HUDEP-2 (cell line): Measurements from ENCODE around the gene TENM4.
A peak's percentile ranks its signal among the peaks of the same experiment; 100 is the strongest.

Source experiments
- DNase-seq, 76 experiments: peaks; one replicate each; lab custom pipeline; 2025; ENCODE audit not compliant: unreplicated experiment in 76 of 76; lab: John Stamatoyannopoulos, UW

The TENM4 gene

DNA sequence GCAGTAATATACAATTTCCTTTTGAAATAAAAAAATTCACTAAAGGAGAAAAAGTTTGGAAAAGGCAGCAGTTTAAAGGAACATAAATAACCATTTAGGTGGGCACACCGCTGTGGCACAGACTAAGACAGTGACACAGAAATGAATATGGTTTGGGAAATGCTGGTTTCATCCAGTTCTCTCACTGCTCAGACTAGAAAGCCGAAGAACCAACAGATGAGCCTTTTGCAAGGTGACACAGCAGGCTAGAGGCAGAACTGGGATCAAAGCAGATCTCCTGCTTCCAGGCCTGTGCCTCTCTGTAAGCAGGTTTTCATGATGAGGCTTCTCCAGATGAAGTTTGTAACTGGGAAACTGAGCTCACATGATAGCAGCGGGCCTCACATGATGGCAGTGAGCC is 486.1 kb downstream of the TENM4 start:
- DNase-seq, result no peak

DNA sequence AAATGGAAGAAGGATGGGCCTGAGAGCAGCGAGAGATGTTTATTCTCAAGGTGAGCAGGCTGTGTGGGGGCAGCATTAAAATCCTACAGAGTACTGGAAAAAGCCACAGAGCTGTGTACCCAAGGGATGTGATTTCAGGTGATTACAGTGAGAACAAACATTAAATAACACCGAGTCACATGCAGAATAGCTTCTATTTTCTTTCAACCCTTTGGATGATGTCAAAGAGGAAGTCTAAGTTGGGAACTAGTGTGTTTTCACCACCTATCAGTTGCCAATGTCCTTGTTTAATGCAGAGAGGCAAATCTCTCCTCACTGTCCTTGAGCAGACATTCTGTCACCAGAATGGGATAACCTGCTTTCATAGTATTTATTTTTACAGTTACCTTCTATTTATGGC is 486.6 kb downstream of the TENM4 start:
- no peak for DNase-seq

DNA sequence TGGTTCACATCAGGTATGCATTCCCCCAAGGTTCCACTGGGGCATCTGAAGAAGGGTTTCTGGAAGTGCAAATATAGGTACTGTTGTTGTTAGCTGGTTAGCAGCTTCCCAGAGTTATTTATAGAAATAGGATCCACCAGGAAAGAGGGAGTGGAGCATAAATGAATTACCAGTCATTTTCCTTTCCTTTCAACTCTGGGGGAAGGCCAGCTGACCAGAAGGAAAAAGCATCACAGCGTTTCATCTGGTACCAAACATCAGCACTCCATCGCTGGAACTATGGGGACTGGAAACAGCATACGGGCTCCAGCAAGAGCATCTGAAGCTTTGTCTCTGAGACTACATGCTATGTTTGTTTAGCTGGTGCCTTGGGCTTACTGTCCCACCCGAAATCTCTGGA is 487.9 kb downstream of the TENM4 start:
- no peak for DNase-seq

DNA sequence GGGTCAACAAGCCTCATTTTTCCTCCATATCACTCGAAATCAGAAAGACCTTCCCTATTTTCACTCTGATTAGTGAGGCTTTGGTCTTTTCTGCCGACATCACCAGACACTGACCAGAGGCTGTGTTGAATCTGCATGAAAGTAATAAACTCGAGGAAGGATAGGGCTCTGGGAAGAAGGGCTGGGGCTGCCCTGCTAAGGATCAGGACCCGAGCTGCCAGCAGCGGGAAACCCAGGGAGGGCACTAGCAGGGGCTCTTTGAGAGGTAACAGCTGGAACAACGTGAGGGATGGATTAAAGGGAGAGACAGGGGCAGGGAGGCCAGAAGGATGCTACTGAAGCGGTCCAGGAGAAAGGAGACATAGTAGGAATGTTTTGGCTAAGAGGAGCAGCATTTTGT is 488.7 kb downstream of the TENM4 start:
- DNase-seq, result no peak

DNA sequence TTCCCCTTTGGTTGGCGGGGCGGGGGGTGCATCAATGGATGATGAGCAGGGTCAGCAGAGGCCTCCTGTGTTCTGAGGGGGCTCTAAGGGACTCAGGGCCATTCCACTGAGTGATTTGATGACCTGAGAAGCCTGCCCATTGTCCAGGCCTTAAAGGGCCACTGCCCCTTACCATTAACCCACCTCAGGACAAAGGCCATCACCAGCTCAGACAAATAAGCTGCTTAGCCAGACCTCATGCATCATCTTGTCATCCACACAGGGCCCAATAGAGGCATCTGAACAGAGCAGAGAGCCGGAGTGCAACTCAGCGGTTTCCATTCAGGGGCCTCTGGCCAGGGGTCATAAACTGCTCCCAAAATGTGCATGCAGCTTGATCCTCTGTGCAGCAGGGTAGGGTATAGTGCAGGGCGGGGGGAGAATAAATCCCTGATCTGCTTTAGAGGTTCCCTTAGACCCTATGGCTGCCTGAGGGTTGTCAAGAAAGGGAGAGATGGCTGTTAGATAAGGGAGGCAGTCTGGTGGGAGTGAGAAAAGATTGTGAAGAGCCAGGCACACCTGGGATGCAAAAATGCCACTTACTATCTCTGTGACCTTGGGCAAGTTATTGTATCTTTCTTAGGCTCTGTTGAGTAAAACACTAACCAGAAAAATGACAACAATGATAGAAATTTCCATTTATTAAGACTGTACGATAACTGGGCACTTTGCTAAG is 490.7 kb downstream of the TENM4 start:
- DNase-seq, result no peak

DNA sequence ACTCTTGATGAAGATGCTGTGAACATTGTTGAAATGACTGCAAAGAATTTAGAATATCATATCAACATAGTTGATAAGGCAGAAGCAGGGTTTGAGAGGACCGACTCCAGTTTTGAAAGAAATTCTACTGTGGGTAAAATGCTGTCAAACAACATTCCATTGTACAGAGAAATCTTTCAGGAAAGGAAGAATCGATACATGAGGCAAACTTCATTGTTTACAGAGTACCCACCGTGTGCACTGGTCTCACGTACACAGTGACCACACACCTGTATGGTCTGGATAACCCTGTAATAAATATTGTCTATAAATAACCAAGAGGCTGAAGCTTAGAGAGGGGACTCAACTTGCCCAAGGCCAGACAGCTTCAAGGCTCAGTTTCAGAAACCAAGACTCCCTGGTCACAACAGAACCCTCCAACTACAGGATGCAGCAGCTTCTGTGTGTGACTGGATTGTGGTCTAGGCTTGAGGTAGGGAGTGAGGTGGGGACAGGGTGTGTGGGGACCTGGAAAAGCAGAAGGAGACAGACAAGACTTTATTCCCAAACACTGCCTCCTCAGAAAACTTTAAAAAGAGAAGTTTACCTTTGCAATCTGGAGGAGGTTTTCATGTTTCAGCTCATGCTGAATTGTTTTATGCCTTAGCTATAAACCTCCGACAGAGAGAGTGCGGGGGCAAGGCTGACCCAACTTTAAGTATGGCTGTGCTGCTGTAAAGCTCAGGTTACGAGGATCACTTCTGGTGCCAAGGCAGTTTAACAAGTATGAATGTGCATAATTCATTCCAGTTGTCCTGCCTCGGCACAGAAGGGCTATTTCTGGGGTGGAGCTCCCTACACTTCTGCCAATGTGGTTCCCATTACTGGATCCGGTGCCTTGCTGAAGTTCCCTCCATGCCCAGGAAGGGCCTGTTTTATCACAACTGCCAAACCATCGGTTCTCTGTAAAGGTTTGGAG is 493.6 kb downstream of the TENM4 start:
- DNase-seq, result no peak

DNA sequence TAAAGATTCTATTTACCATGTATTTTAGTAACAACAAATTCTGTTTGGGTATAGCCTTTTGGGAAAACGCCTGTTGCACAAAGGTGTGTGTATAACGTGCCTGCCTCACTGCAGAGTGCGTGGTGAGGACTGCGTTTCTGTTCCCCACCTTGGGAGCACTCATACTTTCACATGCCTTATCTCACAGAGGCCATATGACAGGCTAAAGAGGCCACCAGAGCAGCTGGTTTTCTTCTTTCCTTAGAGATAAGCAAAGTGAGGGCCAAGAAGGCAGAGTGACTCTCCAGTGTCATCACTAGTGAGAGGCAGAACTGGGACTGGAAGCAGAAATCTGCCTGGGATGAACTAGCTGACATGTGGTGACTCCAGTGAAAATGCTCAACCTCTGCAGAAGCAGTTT is 497.0 kb downstream of the TENM4 start:
- peak in 38 of 76 experiments; percentile 2 to 65 (median 20) for DNase-seq

DNA sequence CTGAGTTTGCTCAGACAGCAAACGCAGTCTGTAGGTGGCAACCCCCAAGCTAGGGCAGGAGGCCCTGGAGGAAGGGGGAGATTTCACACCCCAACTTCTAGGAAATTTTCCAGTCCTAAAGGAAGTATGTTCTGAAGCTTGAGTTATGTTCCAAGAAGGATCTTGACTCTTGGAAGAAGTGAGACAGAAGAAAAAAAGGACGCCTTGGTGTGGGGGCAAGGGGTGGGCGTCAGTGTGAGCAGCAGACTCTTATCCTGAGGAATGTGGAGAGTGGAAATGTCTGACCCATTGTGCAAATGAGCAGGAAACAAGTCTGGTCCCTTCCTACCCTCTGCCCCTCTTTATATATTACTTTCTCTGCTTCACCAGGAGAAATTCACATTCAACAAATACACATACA is 497.7 kb downstream of the TENM4 start:
- no peak for DNase-seq

DNA sequence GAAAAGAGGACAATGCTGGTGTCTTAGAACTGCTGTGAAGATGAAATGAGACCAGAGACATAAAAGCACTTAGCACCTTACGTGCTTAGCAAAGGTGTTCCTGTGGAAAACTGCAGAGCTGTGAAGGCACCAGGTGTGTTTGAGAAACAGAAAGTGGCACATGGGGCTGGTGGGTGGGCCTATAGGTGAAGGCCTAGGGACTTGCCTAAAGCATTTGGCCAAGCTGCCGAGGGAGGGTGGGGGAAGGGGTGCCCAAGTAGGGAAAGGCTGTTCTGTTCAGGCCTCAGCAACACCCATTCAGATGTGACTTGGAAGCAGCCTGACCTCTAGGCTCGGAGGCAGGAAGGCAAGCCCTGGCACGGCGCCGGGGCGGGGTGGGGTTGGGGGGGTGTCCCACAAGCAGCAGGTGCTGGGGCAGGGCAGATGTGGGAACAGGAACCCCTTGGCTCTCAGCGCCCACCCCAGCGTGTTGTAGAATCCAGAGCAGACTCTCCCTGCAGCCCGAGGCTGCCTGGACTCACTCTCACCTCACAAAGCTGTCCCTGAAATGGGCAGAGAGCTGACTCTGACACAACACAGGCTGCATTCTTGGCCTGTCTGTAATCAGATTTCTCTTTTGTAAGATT is 499.5 kb downstream of the TENM4 start:
- DNase-seq, result no peak

DNA sequence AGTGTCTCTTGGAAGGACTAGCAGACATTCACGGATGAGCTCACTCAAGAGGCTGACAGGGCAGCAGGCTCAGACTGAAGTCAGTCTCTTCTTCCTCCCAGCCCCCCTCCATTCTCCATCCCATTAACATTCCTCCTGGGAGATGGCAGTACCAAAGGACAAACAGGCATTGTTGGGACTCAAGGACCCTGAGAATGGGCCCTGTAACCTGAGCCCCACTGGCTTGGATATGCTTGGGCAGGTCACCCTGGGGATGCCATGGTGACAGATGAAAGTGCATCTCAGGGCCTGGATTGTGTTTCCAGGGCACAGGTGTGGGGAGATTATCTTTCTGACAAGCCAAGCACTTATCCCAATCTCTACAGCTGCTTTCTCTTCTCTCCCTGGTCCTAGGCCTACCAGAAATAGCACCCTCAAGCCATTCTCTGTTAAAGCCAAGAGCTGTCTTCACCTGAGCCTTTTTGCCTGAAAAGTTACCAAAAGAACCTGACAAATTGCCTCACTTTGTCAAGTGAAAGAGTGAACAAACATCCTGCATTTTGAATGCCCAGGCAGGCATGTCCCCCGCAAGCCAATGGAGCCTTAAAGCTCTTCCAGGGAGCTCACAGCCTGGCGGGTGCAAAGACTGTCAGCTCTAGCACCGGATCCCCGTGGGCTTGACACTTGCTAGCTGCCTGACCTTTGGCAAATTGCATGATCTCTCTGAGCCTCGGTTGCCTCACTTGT is 500.2 kb downstream of the TENM4 start:
- DNase-seq, result no peak

DNA sequence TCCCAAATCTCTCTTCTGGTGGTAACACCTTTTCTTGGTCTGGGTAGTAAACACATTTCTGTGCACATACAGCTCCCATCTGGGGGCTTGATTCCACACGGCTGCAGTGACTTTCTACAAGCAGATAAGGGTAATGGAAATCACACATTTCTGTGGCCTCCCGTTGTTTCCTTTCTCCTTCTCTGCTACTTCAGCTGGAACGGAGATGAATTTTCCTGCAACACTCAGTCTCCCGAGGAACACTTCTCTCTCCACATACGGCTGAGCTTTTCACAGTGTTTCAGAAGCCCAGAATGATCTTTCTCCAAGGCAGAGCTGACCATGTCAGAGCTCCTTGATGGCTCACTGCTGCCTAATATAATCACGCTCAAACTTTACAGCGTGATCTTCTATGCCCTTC is 501.9 kb downstream of the TENM4 start:
- no peak for DNase-seq

DNA sequence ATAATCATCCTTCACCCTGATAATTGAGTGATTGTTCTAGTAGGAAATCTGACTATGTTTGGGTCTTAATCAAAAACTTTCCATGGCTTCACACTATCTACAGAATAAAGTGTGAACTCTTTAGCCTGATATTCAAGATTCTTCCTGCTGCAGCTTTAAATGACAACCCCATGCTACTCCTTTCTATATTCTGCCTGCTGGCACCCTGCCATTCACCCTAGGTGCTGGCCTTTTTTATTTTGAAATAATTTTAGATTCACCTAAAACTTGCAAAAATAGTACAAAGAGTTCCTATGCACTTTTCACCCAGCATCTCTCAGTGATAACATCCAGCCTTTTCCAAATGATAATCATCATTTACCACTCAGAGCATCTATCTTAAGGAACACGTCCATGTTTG is 502.8 kb downstream of the TENM4 start:
- no peak for DNase-seq

DNA sequence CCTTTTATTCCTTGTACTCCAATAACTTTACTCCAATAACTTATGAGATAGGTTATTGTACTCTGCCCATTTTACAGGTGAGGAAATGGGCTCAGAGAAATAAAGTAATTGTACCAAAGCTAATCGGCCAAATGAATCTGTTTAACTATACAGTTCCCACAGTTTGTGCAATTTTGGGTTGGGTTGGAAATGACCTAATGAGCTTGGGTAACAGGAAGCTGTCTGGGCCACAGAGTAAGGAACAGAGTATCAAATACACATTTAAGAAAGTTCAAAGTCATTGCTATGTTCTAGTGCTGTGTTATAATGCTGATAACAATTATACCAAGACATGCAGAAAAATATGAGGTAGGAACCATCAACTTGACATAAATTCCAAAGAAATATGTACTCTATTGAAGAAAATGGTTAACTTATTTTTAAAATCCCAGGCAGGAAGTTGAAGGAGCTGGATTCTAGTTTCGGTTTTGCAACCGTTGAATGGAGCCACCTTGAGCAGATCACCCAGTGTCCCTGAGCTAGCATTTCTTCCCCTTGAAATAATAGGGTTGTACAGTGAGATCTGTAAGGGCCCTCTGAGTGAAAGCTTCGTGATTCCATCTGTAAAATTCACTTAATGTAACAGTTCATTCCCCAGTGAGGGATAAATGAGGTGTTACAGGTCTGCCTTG is 505.3 kb downstream of the TENM4 start:
- no peak for DNase-seq

DNA sequence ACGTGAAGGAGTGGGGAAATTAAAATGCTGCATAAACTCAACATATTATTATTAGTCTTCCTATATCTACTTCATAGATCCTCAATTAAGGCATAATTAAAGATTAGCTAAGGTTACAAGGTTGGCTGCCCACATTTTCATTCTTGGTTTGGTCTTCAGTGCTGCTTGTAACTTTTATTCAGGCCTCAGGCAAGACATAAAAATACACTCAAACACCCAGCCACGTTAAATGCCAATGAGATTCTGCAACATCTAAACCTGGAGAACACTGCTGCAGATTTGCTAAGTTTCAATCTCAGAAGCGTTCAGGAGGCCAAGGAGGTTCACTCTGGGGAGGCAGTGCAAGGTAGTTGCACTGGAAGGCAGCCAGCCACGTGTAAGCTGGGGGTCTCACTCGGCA is 507.5 kb downstream of the TENM4 start:
- no peak for DNase-seq

DNA sequence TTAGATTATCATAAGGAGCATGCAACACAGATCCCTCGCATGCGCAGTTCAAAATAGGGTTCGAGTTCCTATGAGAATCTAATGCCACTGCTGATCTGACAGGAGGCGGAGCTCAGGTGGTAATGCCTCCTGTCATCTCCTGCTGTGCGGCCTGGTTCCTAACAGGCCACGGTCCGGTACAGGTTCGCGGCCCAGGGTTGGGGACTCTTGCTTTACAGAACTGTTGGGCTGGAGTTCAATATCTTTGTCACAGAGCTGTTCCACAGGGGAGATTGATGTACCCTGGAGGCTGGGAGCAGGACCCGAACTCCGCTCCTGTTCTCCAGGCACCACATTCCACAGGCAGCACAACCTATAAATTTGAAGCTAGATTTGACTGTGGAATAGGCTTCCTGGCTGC is 508.1 kb downstream of the TENM4 start:
- no peak for DNase-seq

DNA sequence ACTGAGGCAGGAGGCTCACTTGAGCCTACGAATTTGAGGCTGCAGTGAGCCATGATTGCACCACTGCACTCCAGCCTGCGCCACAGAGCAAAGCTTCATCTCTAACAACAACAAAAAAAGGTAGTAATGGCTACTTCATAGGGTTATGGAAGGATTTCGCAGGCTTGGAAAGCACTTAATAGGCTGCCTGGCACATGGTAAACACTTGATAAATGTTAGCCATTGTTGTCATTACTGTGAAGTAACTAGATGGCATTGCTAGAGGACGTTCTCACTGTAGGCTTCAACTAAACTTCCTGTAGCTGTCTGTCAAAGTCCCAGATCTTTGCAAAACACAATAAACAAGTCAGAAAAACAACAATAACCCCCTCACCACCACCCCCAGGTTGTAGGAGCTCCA is 508.9 kb downstream of the TENM4 start:
- no peak for DNase-seq

DNA sequence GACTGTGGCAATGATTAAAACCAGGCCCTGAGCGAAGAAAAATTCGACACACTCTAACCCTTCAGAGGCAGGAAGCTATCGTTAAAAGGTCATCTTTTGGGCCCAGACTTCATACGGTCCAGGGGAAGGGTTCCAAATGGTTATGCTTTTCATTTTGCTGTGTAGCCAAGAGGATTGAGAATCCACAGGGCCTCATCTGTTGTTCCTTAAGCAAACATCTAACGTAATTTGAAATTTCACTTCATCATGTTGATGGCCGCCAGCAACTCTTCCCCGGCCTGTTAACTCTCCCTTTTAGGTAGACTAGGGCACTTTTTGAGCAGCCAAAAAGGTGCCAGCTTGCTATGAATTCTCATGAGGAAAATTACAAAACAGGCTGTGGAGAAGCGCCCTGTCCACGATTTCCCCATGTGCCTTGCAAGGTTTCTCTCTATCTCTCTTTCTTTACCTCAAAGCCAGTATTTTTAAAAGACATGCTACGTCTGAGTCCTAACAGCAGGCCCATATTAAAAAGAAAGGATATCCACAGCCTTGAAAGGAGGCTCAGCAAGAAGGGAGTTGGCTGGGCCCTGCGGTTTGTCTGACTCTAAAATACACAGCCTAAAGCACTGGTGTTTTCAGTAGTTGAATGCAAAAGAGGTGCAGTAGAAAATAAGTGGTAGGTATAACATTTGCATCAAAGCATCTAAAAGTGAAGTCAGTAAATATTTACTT is 509.9 kb downstream of the TENM4 start:
- DNase-seq, result no peak

DNA sequence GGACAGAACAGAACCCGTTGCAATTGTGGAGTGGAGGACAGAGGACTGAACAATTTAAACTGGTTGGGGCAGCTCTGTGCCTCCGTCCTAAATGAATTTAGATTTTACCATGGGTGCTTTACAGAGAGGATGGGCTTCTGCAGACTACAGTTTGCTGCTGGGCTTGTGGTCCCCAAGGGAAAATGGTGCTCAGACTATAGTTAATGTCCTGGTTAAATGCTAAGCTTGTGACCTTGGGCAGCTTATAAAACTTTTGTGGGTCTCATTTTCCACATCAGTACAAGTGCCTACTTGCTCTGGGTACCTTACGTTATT is 511.0 kb downstream of the TENM4 start:
- DNase-seq, result no peak

DNA sequence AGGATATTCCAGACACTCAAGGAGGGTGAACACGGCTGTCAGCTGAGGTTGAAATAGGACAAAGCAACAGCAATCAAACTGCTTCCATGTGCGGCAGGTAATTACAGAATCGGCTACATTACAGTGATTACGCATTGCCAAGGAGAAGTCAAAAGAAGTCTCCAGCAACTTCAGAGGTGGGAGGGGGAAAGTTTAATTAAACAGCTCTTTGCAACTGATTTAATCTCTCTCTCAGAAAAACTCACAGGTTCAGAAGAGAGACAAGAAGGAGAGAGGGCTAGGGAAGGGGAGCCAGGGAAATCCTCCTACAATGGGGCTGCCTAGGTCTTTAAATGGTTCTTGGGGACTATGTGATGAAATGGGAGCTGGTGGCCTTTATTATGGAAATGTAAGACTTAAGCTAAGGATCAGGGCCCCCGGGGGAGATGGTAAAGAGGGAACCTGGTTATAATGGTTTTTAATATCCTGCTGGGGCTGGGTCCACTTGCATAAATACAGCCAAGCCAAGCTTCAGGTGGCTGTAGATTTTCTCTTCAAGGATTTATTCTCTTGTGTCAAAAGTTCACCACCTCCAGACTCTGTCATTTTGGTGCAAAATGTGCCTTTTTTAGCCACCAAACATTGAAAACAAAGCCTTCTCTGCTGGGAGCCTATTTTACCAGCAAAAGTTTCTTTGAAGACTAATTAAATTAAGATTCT is 511.5 kb downstream of the TENM4 start:
- DNase-seq, result no peak
